Panc1 (cell line): ENCODE results near the gene AAK1. TPM values are rescaled to one million over a fixed set of nuclear protein-coding genes. Genes with fewer than 3 reads are reported as not detected.

Experiments used
- ATAC-seq: fragments of 200-7000 bp; cut with Tn5 transposase; 2 replicates; pipeline ENCODE4 v1.9.1; 2020; ENCODE audit warnings: mild to moderate bottlenecking, moderate library complexity
- BruUV-seq: library from RNA; stranded (reverse); fragments of 400-500 nt; replicated peaks from 2 replicates; lab custom pipeline; 2021; lab: Mats Ljungman, UMichigan
- CTCF ChIA-PET: fragments of 300-600 bp; sonication (Branson Sonifier 250); formaldehyde crosslinking; loops from one replicate; lab custom pipeline; 2022; ENCODE audit warnings: antibody characterized with exemption; lab: Charles Lee
- POLR2A ChIA-PET: fragments of 300-600 bp; sonication (Branson Sonifier 250); formaldehyde crosslinking; loops from one replicate; lab custom pipeline; 2022; ENCODE audit warnings: antibody characterized with exemption; lab: Charles Lee
- DNase-seq: peaks from one replicate; pipeline ENCODE4 v3.0.0-alpha.2; 2010; ENCODE audit warnings: low read depth, low spot score
- H3K27ac ChIP-seq: 2 replicates; pipeline ENCODE4 v1.5.1; 2011; ENCODE audit warnings: mild to moderate bottlenecking, low read length, inconsistent platforms
- H3K27me3 ChIP-seq: fragments of 200-500 bp; sonication (Bioruptor generic); 2 replicates; pipeline ENCODE4 v1.6.0; 2014; ENCODE audit warnings: low read length, inconsistent platforms; ENCODE audit not compliant: control insufficient read depth, insufficient read depth
- H3K36me3 ChIP-seq: fragments of 200-500 bp; sonication (Bioruptor generic); 2 replicates; pipeline ENCODE4 v1.5.1; 2014; ENCODE audit warnings: inconsistent platforms, mild to moderate bottlenecking, low read length, moderate library complexity; ENCODE audit not compliant: control insufficient read depth, insufficient read depth
- H3K4me1 ChIP-seq: 2 replicates; pipeline ENCODE4 v1.5.1; 2011; ENCODE audit warnings: inconsistent platforms, mild to moderate bottlenecking, low read length, moderate library complexity; ENCODE audit not compliant: control insufficient read depth, insufficient read depth
- H3K4me3 ChIP-seq, 2 experiments: 2 replicates each; pipeline ENCODE4 v1.5.1; 2011 to 2012; ENCODE audit warnings: low read depth in 2 of 2, low read length in 2 of 2, mild to moderate bottlenecking in 2 of 2, inconsistent platforms in 1 of 2, moderate library complexity in 1 of 2
- H3K9me3 ChIP-seq: fragments of 200-500 bp; sonication (Bioruptor generic); 2 replicates; pipeline ENCODE4 v1.5.1; 2014; ENCODE audit warnings: low read depth, mild to moderate bottlenecking, inconsistent platforms, low read length, moderate library complexity; ENCODE audit not compliant: control insufficient read depth, insufficient read depth
- POLR2AphosphoS5 ChIP-seq: IDR thresholded peaks from 2 replicates; pipeline ENCODE4 v1.6.1; 2012; ENCODE audit warnings: mild to moderate bottlenecking, low read depth, low read length, moderate library complexity
- SIN3A ChIP-seq: IDR thresholded peaks from 2 replicates; pipeline ENCODE4 v1.6.1; 2012; ENCODE audit warnings: low read depth, mild to moderate bottlenecking, low read length, moderate library complexity, borderline replicate concordance; ENCODE audit not compliant: insufficient read depth
- TCF7L2 ChIP-seq: IDR thresholded peaks from 2 replicates; pipeline ENCODE4 v1.6.1; 2011; ENCODE audit warnings: mild to moderate bottlenecking, low read depth, low read length, inconsistent platforms
- in situ Hi-C: cut with HindIII; loops from 2 replicates; pipeline ENCODE4 v1.10.0; 2016; ENCODE audit warnings: low sequenced_read_pairs, low pct_unique_long_range_greater_than_20kb
- intact Hi-C: fragments of 100-400 bp; cut with micrococcal nuclease; formaldehyde crosslinking; loops from one replicate; pipeline ENCODE4 v1.10.0; 2022; ENCODE audit not compliant: unreplicated experiment
- total RNA-seq: library from RNA; stranded (reverse); gene quantifications from one replicate; pipeline ENCODE4 v1.2.1, GENCODE V29; 2021; ENCODE audit not compliant: unreplicated experiment
- TF ChIP-seq, protein P1 (sequence below): fragments of 450-650 bp; IDR thresholded peaks from 2 replicates; pipeline ENCODE4 v1.5.1; 2017; ENCODE audit warnings: mild to moderate bottlenecking
- TF ChIP-seq, protein P2 (sequence below), 2 experiments: IDR thresholded peaks; 2 replicates each; pipeline ENCODE4 v1.6.1; 2011 to 2012; ENCODE audit warnings: low read depth in 2 of 2, control low read depth in 1 of 2, low read length in 1 of 2, mild to moderate bottlenecking in 1 of 2, moderate library complexity in 1 of 2; ENCODE audit not compliant: insufficient read depth in 1 of 2

The AAK1 gene
- total RNA-seq, 1 experiment from 2014 or later, result 123 TPM

DNA sequence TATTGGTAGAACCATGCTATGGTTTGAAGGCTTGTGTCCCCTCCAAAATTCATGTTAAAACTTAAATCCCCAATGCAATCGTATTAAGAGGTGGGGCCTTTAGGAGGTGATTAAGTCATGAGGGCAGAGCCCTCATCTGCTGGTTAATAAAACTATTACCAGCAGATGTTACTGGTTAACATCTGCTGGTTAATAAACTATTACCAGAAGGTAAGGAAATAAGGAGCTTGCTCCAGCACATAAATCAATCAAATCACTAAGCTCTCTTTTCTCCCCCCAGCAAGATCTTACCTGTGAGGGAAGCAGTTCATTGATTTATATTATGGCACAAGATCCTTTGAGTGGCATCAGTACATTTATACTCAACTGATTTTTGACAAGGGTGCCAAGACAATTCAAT is 96.9 kb downstream of the AAK1 start:
- ChIA-PET POLR2A (interaction anchor here (0.7 kb wide), 2 partner anchors 37 to 177 kb away, joined by 3 to 4 read pairs; no protein-coding TSS in a partner anchor), CTCF (interaction anchor here (0.9 kb wide), 1 partner anchor 109 kb away, joined by 3 read pairs; no protein-coding TSS in a partner anchor)
- in situ Hi-C loops (no loop called here), intact Hi-C loops (no loop called here)
- ATAC-seq, result no peak
- H3K4me1 ChIP-seq, result no peaks in the 10 kb centered on the region
- H3K4me3 ChIP-seq, result no peak overlapping the region
- H3K9me3 ChIP-seq, result no peaks in the 10 kb centered on the region; the same call in 1 of the 2 replicates
- H3K36me3 ChIP-seq, result peaks cover 7% of the 10 kb centered on the region; the same call in 1 of the 2 replicates
- no peak overlapping the region for H3K27ac ChIP-seq
- no peaks in the 10 kb centered on the region for H3K27me3 ChIP-seq
- DNase-seq, result no peak
- TF ChIP-seq, protein P1, sequence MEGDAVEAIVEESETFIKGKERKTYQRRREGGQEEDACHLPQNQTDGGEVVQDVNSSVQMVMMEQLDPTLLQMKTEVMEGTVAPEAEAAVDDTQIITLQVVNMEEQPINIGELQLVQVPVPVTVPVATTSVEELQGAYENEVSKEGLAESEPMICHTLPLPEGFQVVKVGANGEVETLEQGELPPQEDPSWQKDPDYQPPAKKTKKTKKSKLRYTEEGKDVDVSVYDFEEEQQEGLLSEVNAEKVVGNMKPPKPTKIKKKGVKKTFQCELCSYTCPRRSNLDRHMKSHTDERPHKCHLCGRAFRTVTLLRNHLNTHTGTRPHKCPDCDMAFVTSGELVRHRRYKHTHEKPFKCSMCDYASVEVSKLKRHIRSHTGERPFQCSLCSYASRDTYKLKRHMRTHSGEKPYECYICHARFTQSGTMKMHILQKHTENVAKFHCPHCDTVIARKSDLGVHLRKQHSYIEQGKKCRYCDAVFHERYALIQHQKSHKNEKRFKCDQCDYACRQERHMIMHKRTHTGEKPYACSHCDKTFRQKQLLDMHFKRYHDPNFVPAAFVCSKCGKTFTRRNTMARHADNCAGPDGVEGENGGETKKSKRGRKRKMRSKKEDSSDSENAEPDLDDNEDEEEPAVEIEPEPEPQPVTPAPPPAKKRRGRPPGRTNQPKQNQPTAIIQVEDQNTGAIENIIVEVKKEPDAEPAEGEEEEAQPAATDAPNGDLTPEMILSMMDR, result no peak
- no peak for TF ChIP-seq TCF7L2
- no peak for TF ChIP-seq SIN3A
- BruUV-seq, result no TSS peak

DNA sequence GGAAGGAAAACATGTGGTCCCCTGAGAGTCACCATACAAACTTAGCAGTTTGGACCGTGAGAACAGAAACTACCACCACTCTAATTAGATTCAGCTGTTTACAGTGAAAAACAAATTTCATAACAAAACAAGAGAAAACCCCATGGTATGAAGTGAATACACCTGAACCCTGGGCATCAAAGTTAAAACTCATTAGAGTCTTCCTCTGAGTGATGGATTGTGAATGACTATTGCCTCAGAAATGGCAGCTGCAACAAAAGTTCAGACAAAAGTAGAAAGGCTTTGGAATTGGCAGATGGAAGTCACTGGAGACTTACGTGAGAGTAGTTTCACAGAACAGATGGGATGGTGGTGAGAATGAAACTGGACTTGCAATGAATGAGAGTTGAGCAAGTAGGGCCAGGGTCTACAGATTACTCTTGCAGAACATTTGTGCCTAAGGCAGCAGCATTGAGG is 98.0 kb downstream of the AAK1 start:
- ChIA-PET POLR2A (no interaction called here), CTCF (no interaction called here)
- DNase-seq, result no peak

More for the DNA sequence above, 98.0 kb downstream of the AAK1 start:
- TF ChIP-seq SIN3A, result no peak
- TF ChIP-seq POLR2AphosphoS5, result no peak
- TF ChIP-seq TCF7L2, result no peak
- TF ChIP-seq, protein P1, result no peak
- TF ChIP-seq, protein P2, sequence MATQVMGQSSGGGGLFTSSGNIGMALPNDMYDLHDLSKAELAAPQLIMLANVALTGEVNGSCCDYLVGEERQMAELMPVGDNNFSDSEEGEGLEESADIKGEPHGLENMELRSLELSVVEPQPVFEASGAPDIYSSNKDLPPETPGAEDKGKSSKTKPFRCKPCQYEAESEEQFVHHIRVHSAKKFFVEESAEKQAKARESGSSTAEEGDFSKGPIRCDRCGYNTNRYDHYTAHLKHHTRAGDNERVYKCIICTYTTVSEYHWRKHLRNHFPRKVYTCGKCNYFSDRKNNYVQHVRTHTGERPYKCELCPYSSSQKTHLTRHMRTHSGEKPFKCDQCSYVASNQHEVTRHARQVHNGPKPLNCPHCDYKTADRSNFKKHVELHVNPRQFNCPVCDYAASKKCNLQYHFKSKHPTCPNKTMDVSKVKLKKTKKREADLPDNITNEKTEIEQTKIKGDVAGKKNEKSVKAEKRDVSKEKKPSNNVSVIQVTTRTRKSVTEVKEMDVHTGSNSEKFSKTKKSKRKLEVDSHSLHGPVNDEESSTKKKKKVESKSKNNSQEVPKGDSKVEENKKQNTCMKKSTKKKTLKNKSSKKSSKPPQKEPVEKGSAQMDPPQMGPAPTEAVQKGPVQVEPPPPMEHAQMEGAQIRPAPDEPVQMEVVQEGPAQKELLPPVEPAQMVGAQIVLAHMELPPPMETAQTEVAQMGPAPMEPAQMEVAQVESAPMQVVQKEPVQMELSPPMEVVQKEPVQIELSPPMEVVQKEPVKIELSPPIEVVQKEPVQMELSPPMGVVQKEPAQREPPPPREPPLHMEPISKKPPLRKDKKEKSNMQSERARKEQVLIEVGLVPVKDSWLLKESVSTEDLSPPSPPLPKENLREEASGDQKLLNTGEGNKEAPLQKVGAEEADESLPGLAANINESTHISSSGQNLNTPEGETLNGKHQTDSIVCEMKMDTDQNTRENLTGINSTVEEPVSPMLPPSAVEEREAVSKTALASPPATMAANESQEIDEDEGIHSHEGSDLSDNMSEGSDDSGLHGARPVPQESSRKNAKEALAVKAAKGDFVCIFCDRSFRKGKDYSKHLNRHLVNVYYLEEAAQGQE (IDR thresholded peaks at IDR 0.05; ENCODE audit: insufficient read depth in 1 of 2, low read depth in 2 of 2, low read length in 1 of 2), result no peak
- intact Hi-C loops, result no loop called here
- in situ Hi-C loops, result no loop called here
- Histone ChIP-seq H3K4me3 (no peak overlapping the region), H3K36me3 (peaks cover 8% of the 10 kb centered on the region; the same call in 1 of the 2 replicates), H3K27me3 (no peaks in the 10 kb centered on the region), H3K9me3 (no peaks in the 10 kb centered on the region; the same call in 1 of the 2 replicates), H3K27ac (no peak overlapping the region), H3K4me1 (no peaks in the 10 kb centered on the region)
- ATAC-seq, result no peak
- no TSS peak for BruUV-seq
